ENCODE measurements around the gene LOC101059915.

LOC101059915 gene

GRCh38 chrX:71667328-71668247, at the start of gene LOC101059915:
Gene LOC101059915, plus strand, starts transcription at chrX:71667546.
- DNase-seq (ENCODE audit: low read depth): no peak

GRCh38 chrX:71617742-71618141, 49.6 kb upstream of the LOC101059915 start:
- DNase-seq (ENCODE audit: low read depth): no peak

- no peak for DNase-seq (ENCODE audit: low read depth)
These were observed 49.0 kb upstream of the LOC101059915 start, which contains the start of gene CXCR3 for GRCh38 chrX:71618303-71618721. Gene CXCR3, minus strand, starts transcription at chrX:71618511. Its CDS starts 62 bp downstream, at chrX:71618449.

- DNase-seq (ENCODE audit: low read depth): no peak
These were observed 48.6 kb upstream of the LOC101059915 start for GRCh38 chrX:71618787-71619186.

GRCh38 chrX:71619193-71619592, 48.2 kb upstream of the LOC101059915 start:
- DNase-seq (ENCODE audit: low read depth): no peak

- no peak for DNase-seq (ENCODE audit: low read depth)
These were observed 47.4 kb upstream of the LOC101059915 start for GRCh38 chrX:71619986-71620385.

- no peak for DNase-seq (ENCODE audit: low read depth)
These were observed 45.7 kb upstream of the LOC101059915 start for GRCh38 chrX:71621603-71622002.

- DNase-seq (ENCODE audit: low read depth): peak; percentile 36
These were observed 45.2 kb upstream of the LOC101059915 start for GRCh38 chrX:71622032-71622575.

- peak; percentile 40 for DNase-seq (ENCODE audit: low read depth)
These were observed 44.5 kb upstream of the LOC101059915 start for GRCh38 chrX:71622576-71623450.

- no peak for DNase-seq (ENCODE audit: low read depth)
These were observed 43.6 kb upstream of the LOC101059915 start for GRCh38 chrX:71623714-71624113.

- DNase-seq (ENCODE audit: low read depth): no peak
These were observed 41.9 kb upstream of the LOC101059915 start for GRCh38 chrX:71625471-71625870.

GRCh38 chrX:71626576-71626975, 40.8 kb upstream of the LOC101059915 start:
- DNase-seq (ENCODE audit: low read depth): no peak

GRCh38 chrX:71627588-71628404, 39.5 kb upstream of the LOC101059915 start:
- no peak for DNase-seq (ENCODE audit: low read depth)

GRCh38 chrX:71629467-71629866, 37.9 kb upstream of the LOC101059915 start:
- no peak for DNase-seq (ENCODE audit: low read depth)

- no peak for DNase-seq (ENCODE audit: low read depth)
These were observed 34.3 kb upstream of the LOC101059915 start for GRCh38 chrX:71632923-71633657.

- no peak for DNase-seq (ENCODE audit: low read depth)
These were observed 33.0 kb upstream of the LOC101059915 start for GRCh38 chrX:71634366-71634765.

GRCh38 chrX:71636438-71637252, 30.7 kb upstream of the LOC101059915 start:
- no peak for DNase-seq (ENCODE audit: low read depth)

- DNase-seq (ENCODE audit: low read depth): no peak
These were observed 30.1 kb upstream of the LOC101059915 start for GRCh38 chrX:71637253-71637618.

GRCh38 chrX:71637848-71638247, 29.5 kb upstream of the LOC101059915 start:
- DNase-seq (ENCODE audit: low read depth): no peak

GRCh38 chrX:71638409-71638808, 28.9 kb upstream of the LOC101059915 start:
- no peak for DNase-seq (ENCODE audit: low read depth)
